Duodenal mucosa (tissue), 2 donors: Measurements from ENCODE around the gene TMEM117.

Source experiments
- H3K27ac ChIP-seq: one replicate; pipeline ENCODE4 v1.7.0; 2013; ENCODE audit warnings: low read depth, low read length
- H3K27me3 ChIP-seq, 2 donors: one replicate each; pipeline ENCODE4 v1.7.0; 2013; ENCODE audit warnings: low read length in 2 of 2, control low read depth in 1 of 2; ENCODE audit not compliant: insufficient read depth in 2 of 2, control insufficient read depth in 1 of 2
- H3K36me3 ChIP-seq, 2 donors: one replicate each; pipeline ENCODE4 v1.7.0; 2013; ENCODE audit warnings: low read length in 2 of 2, control low read depth in 1 of 2; ENCODE audit not compliant: insufficient read depth in 2 of 2, control insufficient read depth in 1 of 2
- H3K4me1 ChIP-seq, 2 donors: one replicate each; pipeline ENCODE4 v1.7.0; 2013; ENCODE audit warnings: low read length in 2 of 2, control low read depth in 1 of 2; ENCODE audit not compliant: insufficient read depth in 2 of 2, control insufficient read depth in 1 of 2
- H3K4me3 ChIP-seq, 2 donors: one replicate each; pipeline ENCODE4 v1.7.0; 2013; ENCODE audit warnings: low read length in 2 of 2, low read depth in 1 of 2
- H3K9ac ChIP-seq, 2 donors: one replicate each; pipeline ENCODE4 v1.7.0; 2013; ENCODE audit warnings: low read length in 2 of 2, low read depth in 1 of 2
- H3K9me3 ChIP-seq, 2 donors: one replicate each; pipeline ENCODE4 v1.7.0; 2013; ENCODE audit warnings: low read length in 2 of 2, control low read depth in 1 of 2; ENCODE audit not compliant: control insufficient read depth in 1 of 2

TMEM117 gene

DNA sequence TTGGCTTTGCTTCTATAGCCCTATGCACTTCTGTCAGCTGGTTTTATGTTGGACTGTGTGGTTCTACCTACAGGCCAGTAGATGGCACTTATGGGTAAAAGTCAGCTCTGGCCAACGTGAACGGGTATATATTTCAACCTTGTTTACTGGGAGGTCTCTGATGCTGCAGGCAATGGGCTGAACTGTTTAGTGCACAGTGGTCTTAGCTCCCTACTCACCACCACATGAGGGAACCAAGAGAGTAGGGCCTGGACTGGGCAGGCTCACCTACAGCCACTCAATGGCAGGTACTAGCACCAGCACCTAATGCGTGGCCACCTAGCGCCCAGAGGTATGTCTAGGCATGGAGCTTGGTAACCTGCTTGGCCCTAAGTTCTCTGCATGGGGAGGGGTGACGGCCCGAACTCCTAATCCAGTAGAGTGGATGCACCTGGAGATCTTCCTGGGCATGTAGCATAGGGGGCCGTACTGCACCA is 481.8 kb downstream of the TMEM117 start:
- Histone ChIP-seq H3K4me1 (peaks cover 0 to 4% of the 10 kb centered on the region in 2 donors), H3K36me3 (no peaks in the 10 kb centered on the region), H3K9ac (no peak overlapping the region), H3K4me3 (no peak overlapping the region), H3K9me3 (peaks cover 0 to 2% of the 10 kb centered on the region in 2 donors), H3K27me3 (no peaks in the 10 kb centered on the region), H3K27ac (no peak overlapping the region)

DNA sequence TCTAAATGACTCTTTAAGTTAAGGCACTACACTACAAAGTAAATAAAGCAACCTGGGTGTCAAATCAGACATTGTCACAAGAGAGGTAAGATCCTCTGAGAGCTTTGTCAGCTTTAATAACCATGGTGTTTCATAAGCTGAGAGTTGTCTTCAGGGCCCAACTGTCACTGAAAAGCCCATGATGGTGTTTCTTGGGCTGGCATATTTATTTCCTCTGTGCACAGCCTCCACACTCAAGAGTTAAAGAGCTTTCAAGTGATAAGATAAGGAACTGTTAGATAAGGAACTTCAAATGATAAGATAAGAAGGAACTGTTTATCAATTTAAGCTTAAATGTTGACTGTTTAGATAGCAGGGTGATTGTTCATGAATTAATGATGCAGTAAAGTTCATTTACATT is 495.4 kb downstream of the TMEM117 start:
- peaks cover 0 to 5% of the 10 kb centered on the region in 2 donors for H3K4me1 ChIP-seq
- H3K9me3 ChIP-seq = peaks cover 0 to 4% of the 10 kb centered on the region in 2 donors
- no peak overlapping the region for H3K9ac ChIP-seq
- H3K27me3 ChIP-seq = no peaks in the 10 kb centered on the region
- H3K36me3 ChIP-seq = no peaks in the 10 kb centered on the region
- H3K27ac ChIP-seq = no peak overlapping the region
- H3K4me3 ChIP-seq = no peak overlapping the region

DNA sequence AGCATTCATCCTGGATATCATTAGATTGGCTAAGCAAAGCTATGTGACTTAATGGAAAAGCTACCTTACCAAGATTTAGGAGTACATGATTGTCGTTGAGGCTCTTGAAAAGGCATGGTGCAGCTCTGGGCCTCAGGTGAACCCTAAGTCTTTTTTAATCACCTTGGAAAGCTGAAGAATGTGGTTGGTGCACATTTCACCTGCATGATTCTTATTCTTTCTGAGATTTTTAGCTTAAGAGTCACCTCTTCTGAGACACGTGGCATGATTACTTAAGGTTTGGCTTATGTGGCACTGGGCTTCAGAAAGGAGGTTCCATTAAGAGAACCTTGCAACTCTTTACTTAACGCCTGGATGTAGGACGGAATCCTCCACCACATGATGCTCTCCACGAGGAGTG is 498.5 kb downstream of the TMEM117 start:
- peaks cover 0 to 5% of the 10 kb centered on the region in 2 donors for H3K4me1 ChIP-seq
- H3K9me3 ChIP-seq = peaks cover 0 to 4% of the 10 kb centered on the region in 2 donors
- H3K9ac ChIP-seq = no peak overlapping the region
- no peaks in the 10 kb centered on the region for H3K36me3 ChIP-seq
- no peaks in the 10 kb centered on the region for H3K27me3 ChIP-seq
- no peak overlapping the region for H3K4me3 ChIP-seq
- H3K27ac ChIP-seq = no peak overlapping the region

DNA sequence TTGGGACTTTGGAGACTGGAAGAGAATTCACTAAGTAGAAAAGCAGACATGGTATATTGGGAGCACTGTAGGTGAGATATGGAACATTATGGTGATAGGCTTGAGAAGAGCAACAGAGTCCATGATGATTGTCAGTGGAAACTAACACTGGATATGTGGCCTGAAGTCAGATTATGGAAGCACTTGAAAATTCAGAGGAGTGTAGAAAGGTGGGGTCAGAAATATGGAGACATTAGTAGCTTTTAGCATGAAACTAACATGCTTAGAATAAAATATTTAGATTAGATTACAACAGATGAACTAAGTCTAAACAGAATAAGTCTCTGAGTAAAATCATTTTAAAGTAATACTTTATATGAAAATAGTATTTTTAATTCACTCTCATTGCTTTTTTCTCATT is 499.1 kb downstream of the TMEM117 start:
- H3K27me3 ChIP-seq = no peaks in the 10 kb centered on the region
- H3K36me3 ChIP-seq = no peaks in the 10 kb centered on the region

DNA sequence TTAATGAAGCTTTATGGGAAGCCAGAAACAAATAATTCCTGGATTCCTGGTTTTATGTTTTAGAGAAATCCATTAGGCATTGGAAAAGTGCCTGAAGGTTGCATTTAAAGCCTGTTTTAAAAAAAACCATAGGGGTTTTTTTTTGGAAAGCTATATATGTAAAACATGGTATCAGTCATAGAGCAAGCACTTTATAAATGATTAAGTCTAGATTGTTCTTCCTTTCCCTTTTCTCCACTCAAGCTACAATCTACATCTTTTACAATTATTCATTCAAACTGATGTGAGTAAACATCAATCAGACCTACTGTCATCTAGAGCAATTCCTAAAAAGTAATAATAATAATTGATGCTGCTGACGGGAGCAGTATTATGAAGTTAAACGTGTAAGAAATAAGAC is 500.7 kb downstream of the TMEM117 start:
- Histone ChIP-seq H3K36me3 (no peaks in the 10 kb centered on the region), H3K27me3 (no peaks in the 10 kb centered on the region), H3K4me3 (no peak overlapping the region), H3K9ac (no peak overlapping the region), H3K9me3 (peaks cover 0 to 4% of the 10 kb centered on the region in 2 donors), H3K4me1 (peaks cover 0 to 1% of the 10 kb centered on the region in 2 donors), H3K27ac (no peak overlapping the region)

More for the DNA sequence above, 499.1 kb downstream of the TMEM117 start:
- Histone ChIP-seq H3K9ac (no peak overlapping the region), H3K27ac (no peak overlapping the region), H3K9me3 (peaks cover 0 to 4% of the 10 kb centered on the region in 2 donors), H3K4me3 (no peak overlapping the region), H3K4me1 (peaks cover 0 to 5% of the 10 kb centered on the region in 2 donors)

DNA sequence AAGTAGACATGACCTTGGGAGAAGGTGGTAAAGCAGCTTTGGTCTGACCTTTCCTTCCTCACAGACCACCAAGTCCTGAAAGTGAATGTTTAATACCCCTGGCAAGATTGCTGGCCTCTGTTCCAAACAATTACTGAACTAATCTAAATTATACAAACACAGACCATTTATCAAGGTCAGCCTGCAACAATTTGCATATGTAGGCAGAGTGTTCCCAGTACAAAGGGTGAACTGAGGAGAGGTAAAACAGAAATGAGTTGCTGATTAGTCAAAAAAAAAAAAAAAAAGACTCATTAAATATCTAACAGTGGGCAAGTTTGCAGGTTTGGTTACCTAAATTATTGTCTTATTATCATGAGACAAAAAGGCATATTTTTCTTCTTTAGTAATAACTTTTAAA is 506.5 kb downstream of the TMEM117 start:
- Histone ChIP-seq H3K4me3 (no peak overlapping the region), H3K9me3 (no peaks in the 10 kb centered on the region), H3K27me3 (no peaks in the 10 kb centered on the region), H3K36me3 (no peaks in the 10 kb centered on the region), H3K27ac (no peak overlapping the region), H3K9ac (no peak overlapping the region), H3K4me1 (peaks cover 0 to 7% of the 10 kb centered on the region in 2 donors)

DNA sequence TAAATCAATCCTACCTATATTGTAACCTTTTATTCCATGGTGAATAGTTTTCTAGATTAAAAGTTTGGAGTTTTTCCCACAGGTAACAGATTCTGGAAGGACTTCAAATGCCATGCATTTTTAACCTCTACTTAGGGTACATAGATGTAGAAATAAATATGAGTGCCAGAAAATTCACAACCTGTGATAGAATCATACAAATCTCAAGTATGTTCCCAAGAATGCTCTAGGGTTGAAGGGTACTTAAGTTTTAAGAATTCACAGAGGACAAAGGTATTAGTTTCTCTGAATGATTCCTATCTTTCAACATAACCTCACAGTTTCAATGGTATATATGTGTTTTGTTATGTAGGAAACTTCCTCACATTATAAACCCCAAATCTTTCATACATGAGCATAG is 511.3 kb downstream of the TMEM117 start:
- Histone ChIP-seq H3K27me3 (no peaks in the 10 kb centered on the region), H3K4me1 (peaks cover 0 to 2% of the 10 kb centered on the region in 2 donors), H3K4me3 (no peak overlapping the region), H3K27ac (no peak overlapping the region), H3K9ac (no peak overlapping the region), H3K9me3 (no peaks in the 10 kb centered on the region), H3K36me3 (no peaks in the 10 kb centered on the region)

DNA sequence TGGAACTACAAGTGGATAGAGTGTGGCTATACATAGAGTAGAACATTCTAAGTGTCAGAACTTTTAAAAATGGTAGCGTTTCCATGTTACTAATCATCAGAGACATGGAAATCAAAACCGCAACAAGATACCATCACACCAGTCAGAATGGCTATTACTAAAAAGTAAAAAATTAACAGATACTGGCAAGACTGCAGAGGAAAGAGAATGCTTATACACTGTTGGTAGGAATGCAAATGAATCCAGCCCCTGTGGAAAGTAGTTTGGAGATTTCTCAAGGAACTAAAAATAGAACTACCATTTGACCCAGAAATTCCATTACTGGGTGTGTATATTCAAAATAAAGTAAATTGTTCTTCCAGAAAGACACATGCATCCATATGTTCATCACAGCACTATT is 521.6 kb downstream of the TMEM117 start:
- H3K36me3 ChIP-seq = no peaks in the 10 kb centered on the region
- no peak overlapping the region for H3K9ac ChIP-seq
- no peak overlapping the region for H3K4me3 ChIP-seq

DNA sequence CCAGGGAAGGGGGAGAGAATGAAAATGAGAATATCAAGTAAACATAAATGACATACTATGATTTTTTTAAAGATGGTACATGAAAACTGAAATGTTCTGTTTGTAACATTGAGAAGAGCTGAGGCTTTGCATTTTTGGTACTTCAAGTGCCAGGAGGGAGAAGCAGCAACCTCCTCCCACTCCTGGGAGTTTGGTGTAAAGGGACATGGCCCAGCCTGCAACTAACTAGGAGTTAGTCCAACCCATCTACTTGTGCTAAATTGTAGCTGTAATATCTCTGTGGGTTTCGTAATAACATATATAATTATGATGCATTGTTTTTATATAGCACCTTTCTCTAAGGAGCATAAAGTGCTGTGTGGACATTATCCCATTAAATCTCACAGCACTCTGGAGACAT is 522.8 kb downstream of the TMEM117 start:
- H3K4me3 ChIP-seq = no peak overlapping the region
- H3K9me3 ChIP-seq = no peaks in the 10 kb centered on the region
- H3K9ac ChIP-seq = no peak overlapping the region
- H3K36me3 ChIP-seq = no peaks in the 10 kb centered on the region
- H3K4me1 ChIP-seq = no peaks in the 10 kb centered on the region
- H3K27ac ChIP-seq = no peak overlapping the region
- no peaks in the 10 kb centered on the region for H3K27me3 ChIP-seq

More for the DNA sequence above, 521.6 kb downstream of the TMEM117 start:
- Histone ChIP-seq H3K27me3 (no peaks in the 10 kb centered on the region), H3K27ac (no peak overlapping the region), H3K4me1 (no peaks in the 10 kb centered on the region), H3K9me3 (no peaks in the 10 kb centered on the region)

DNA sequence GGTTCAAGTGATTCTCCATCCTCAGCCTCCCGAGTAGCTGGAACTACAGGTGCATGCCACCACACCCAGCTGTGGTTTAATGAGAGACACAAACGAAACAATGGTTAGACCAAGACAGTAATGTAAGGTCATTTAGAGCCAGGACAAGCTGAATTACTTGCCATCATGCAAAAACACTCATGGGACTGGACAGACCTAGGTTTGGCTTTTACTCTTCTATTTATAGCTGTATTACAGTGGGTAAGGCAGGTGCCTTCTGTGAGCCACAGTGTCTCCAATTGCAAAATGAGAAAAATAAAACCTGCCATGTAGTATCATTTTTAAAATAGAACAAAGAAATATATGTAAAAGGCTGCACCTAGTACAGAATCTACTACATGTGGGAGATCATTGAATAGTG is 527.1 kb downstream of the TMEM117 start:
- Histone ChIP-seq H3K9me3 (no peaks in the 10 kb centered on the region), H3K9ac (no peak overlapping the region), H3K4me1 (peaks cover 0 to 15% of the 10 kb centered on the region in 2 donors), H3K27me3 (no peaks in the 10 kb centered on the region), H3K4me3 (no peak overlapping the region), H3K36me3 (no peaks in the 10 kb centered on the region), H3K27ac (no peak overlapping the region)

DNA sequence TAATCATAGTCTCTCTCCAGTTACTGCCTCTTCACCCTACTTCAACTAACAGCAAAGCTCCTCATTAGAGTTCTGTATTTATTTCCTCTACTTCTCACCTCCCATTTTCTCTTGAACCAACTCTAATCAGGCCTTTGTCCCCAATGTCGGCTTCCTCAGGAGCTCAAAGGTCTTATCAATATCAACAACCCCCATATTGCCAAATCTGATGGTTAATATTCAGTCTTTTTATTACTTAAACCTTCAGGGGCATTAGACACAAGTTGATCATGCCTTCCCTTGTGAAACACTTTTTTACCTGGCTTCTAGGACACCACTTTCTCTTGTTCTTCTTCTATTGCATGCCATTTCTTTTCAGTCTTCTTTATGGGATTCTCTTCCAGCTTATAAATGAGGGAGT is 531.3 kb downstream of the TMEM117 start:
- Histone ChIP-seq H3K27me3 (no peaks in the 10 kb centered on the region), H3K36me3 (no peaks in the 10 kb centered on the region), H3K4me3 (no peak overlapping the region), H3K27ac (no peak overlapping the region), H3K9me3 (no peaks in the 10 kb centered on the region), H3K9ac (no peak overlapping the region), H3K4me1 (peaks cover 0 to 15% of the 10 kb centered on the region in 2 donors)
